ENCODE data around the gene SLC2A4. TPM values are rescaled to one million over a fixed set of nuclear protein-coding genes. Genes with fewer than 3 reads are reported as not detected.
A peak's percentile ranks its signal among the peaks of the same experiment; 100 is the strongest.

SLC2A4 gene
- under 1 TPM; 0.16 to 0.25 TPM for total RNA-seq

- CTCF ChIA-PET: interaction anchor here (0.7 to 5.9 kb wide), 15 partner anchors 10 to 279 kb away, joined by 3 to 45 read pairs (median 3); partner anchors contain the start of genes ACAP1, NEURL4 and NLGN2
- Mint-ChIP-seq H3K36me3 (ENCODE audit: low read depth) (no peaks in the 10 kb centered on the region), H3K9me3 (ENCODE audit: low read depth) (no peaks in the 10 kb centered on the region), H3K27ac (no peak within 1 kb of the TSS), H3K4me1 (peaks cover 21% of the 10 kb centered on the region), H3K4me3 (peak within 1 kb of the TSS; percentile 70), H3K27me3 (peaks cover 17% of the 10 kb centered on the region)
- peak; percentile 96 for DNase-seq
- POLR2A ChIA-PET: interaction anchor here (0.5 to 1.0 kb wide), 2 partner anchors 17 to 32 kb away, joined by 4 read pairs; no protein-coding TSS in a partner anchor
- ATAC-seq: peak; percentile 87
- intact Hi-C loops (cut with DNase I, micrococcal nuclease): loop anchor here (1.0 to 2.0 kb wide), 15 partner anchors 26 to 280 kb away; partner anchors contain the start of genes ACAP1 (in 1 of the 2), DVL2 (in 1 of the 2), EIF5A (in 1 of the 2) and ELP5 (in 1 of the 2)
Measured at GRCh38 chr17:7281074-7281952, at the start of gene SLC2A4. SLC2A4 (plus strand) TSS chr17:7281718; CDS start chr17:7281935, 217 bp downstream.

- H3K27ac Mint-ChIP-seq: no peak overlapping the region
- peaks cover 53% of the 10 kb centered on the region for H3K36me3 Mint-ChIP-seq (ENCODE audit: low read depth)
- no peaks in the 10 kb centered on the region for H3K9me3 Mint-ChIP-seq (ENCODE audit: low read depth)
- H3K4me1 Mint-ChIP-seq: peaks cover 51% of the 10 kb centered on the region
- H3K4me3 Mint-ChIP-seq: peak overlapping the region; percentile 97
- intact Hi-C loops (cut with DNase I, micrococcal nuclease): no loop called here
- POLR2A ChIA-PET: no interaction called here
- no peaks in the 10 kb centered on the region for H3K27me3 Mint-ChIP-seq
- no peak for ATAC-seq
- CTCF ChIA-PET: interaction anchor here (0.6 to 4.0 kb wide), 3 partner anchors 11 to 427 kb away, joined by 3 to 25 read pairs (median 4); partner anchors contain the start of genes ACADVL and DLG4
- DNase-seq: no peak
Measured at GRCh38 chr17:7232114-7232513, 49.4 kb upstream of the SLC2A4 start.

GRCh38 chr17:7233701-7234082 lies 47.8 kb upstream of the SLC2A4 start:
- Mint-ChIP-seq H3K36me3 (ENCODE audit: low read depth) (peaks cover 48% of the 10 kb centered on the region), H3K27ac (peak overlapping the region; percentile 91), H3K4me3 (peak overlapping the region; percentile 97), H3K4me1 (peaks cover 51% of the 10 kb centered on the region), H3K27me3 (no peaks in the 10 kb centered on the region), H3K9me3 (ENCODE audit: low read depth) (no peaks in the 10 kb centered on the region)
- no peak for DNase-seq
- ChIA-PET POLR2A (interaction anchor here (0.5 to 1.5 kb wide), 3 partner anchors 13 to 186 kb away, joined by 4 to 7 read pairs (median 4); partner anchors contain the start of genes ACADVL and DLG4), CTCF (interaction anchor here (1.2 to 4.0 kb wide), 2 partner anchors 9 to 12 kb away, joined by 3 to 25 read pairs; partner anchors contain the start of genes ACADVL, DLG4 and GABARAP)
- ATAC-seq: no peak
- intact Hi-C loops (cut with DNase I, micrococcal nuclease): loop anchor here (1.0 kb wide), 4 partner anchors 14 to 48 kb away; partner anchors contain the start of genes ACADVL (in 2 of the 2), DLG4 (in 2 of the 2), ELP5 (in 1 of the 2) and SLC2A4 (in 1 of the 2)

- ATAC-seq (peak; percentile 40), DNase-seq (peak; percentile 97)
- peaks cover 42% of the 10 kb centered on the region for H3K36me3 Mint-ChIP-seq (ENCODE audit: low read depth)
- no peaks in the 10 kb centered on the region for H3K9me3 Mint-ChIP-seq (ENCODE audit: low read depth)
- peak within 1 kb of the TSS; percentile 97 for H3K4me3 Mint-ChIP-seq
- H3K27me3 Mint-ChIP-seq: no peaks in the 10 kb centered on the region
- ChIA-PET POLR2A (interaction anchor here (0.5 to 1.5 kb wide), 3 partner anchors 13 to 187 kb away, joined by 4 to 7 read pairs (median 4); partner anchors contain the start of genes ACADVL and DLG4), CTCF (interaction anchor here (0.6 to 4.0 kb wide), 4 partner anchors 8 to 679 kb away, joined by 3 to 25 read pairs (median 3); partner anchors contain the start of genes ACADVL, DLG4, GABARAP and TP53)
- H3K4me1 Mint-ChIP-seq: peaks cover 49% of the 10 kb centered on the region
- peak within 1 kb of the TSS; percentile 91 for H3K27ac Mint-ChIP-seq
- intact Hi-C loops (cut with DNase I, micrococcal nuclease): loop anchor here (1.0 kb wide), 4 partner anchors 15 to 47 kb away; partner anchors contain the start of genes ACADVL (in 2 of the 2), DLG4 (in 2 of the 2), ELP5 (in 1 of the 2) and SLC2A4 (in 1 of the 2)
Measured at GRCh38 chr17:7234083-7234951, 47.2 kb upstream of the SLC2A4 start, which contains the start of gene DVL2. DVL2 (minus strand) TSS chr17:7234517; CDS start chr17:7234262, 255 bp downstream.

- intact Hi-C loops (cut with DNase I, micrococcal nuclease): loop anchor here in 1 of 2 experiments (5.0 kb wide), 1 partner anchor 606 kb away; no protein-coding TSS in a partner anchor
- Mint-ChIP-seq H3K36me3 (ENCODE audit: low read depth) (peaks cover 39% of the 10 kb centered on the region), H3K9me3 (ENCODE audit: low read depth) (no peaks in the 10 kb centered on the region), H3K27me3 (no peaks in the 10 kb centered on the region), H3K4me1 (peaks cover 61% of the 10 kb centered on the region), H3K27ac (peak overlapping the region; percentile 69), H3K4me3 (peak overlapping the region; percentile 97)
- ATAC-seq (no peak), DNase-seq (peak; percentile 44)
- ChIA-PET CTCF (interaction anchor here (0.7 to 4.0 kb wide), 4 partner anchors 15 to 190 kb away, joined by 3 to 25 read pairs (median 4); partner anchors contain the start of genes ACADVL and DLG4), POLR2A (interaction anchor here (0.6 kb wide), 1 partner anchor 164 kb away, joined by 5 read pairs; no protein-coding TSS in a partner anchor)
Measured at GRCh38 chr17:7235693-7236665, 45.5 kb upstream of the SLC2A4 start.

- intact Hi-C loops (cut with DNase I, micrococcal nuclease): loop anchor here in 1 of 2 experiments (5.0 kb wide), 1 partner anchor 605 kb away; no protein-coding TSS in a partner anchor
- no peaks in the 10 kb centered on the region for H3K9me3 Mint-ChIP-seq (ENCODE audit: low read depth)
- H3K36me3 Mint-ChIP-seq (ENCODE audit: low read depth): peaks cover 43% of the 10 kb centered on the region
- H3K27ac Mint-ChIP-seq: peak overlapping the region; percentile 83
- no peak for ATAC-seq
- no peak for DNase-seq
- POLR2A ChIA-PET: interaction anchor here (0.6 kb wide), 1 partner anchor 164 kb away, joined by 5 read pairs; no protein-coding TSS in a partner anchor
- peaks cover 65% of the 10 kb centered on the region for H3K4me1 Mint-ChIP-seq
- H3K4me3 Mint-ChIP-seq: peak overlapping the region; percentile 97
- H3K27me3 Mint-ChIP-seq: no peaks in the 10 kb centered on the region
- CTCF ChIA-PET: interaction anchor here (0.7 to 0.9 kb wide), 2 partner anchors 60 to 191 kb away, joined by 3 to 4 read pairs; no protein-coding TSS in a partner anchor
Measured at GRCh38 chr17:7236808-7237207, 44.7 kb upstream of the SLC2A4 start.

GRCh38 chr17:7237266-7237760 lies 44.2 kb upstream of the SLC2A4 start:
- Mint-ChIP-seq H3K27me3 (no peaks in the 10 kb centered on the region), H3K36me3 (ENCODE audit: low read depth) (peaks cover 41% of the 10 kb centered on the region), H3K4me1 (peaks cover 62% of the 10 kb centered on the region), H3K9me3 (ENCODE audit: low read depth) (no peaks in the 10 kb centered on the region), H3K27ac (peak overlapping the region; percentile 83), H3K4me3 (peak overlapping the region; percentile 97)
- no peak for ATAC-seq
- intact Hi-C loops (cut with DNase I, micrococcal nuclease): loop anchor here in 1 of 2 experiments (5.0 kb wide), 1 partner anchor 605 kb away; no protein-coding TSS in a partner anchor
- no peak for DNase-seq
- ChIA-PET CTCF (interaction anchor here (0.6 kb wide), 1 partner anchor 14 kb away, joined by 3 read pairs; the partner anchor contains the start of gene CTDNEP1), POLR2A (no interaction called here)

- no peaks in the 10 kb centered on the region for H3K9me3 Mint-ChIP-seq (ENCODE audit: low read depth)
- H3K27me3 Mint-ChIP-seq: no peaks in the 10 kb centered on the region
- H3K4me3 Mint-ChIP-seq: peak overlapping the region; percentile 97
- ChIA-PET CTCF (interaction anchor here (0.6 to 1.2 kb wide), 2 partner anchors 14 to 17 kb away, joined by 3 read pairs; partner anchors contain the start of gene CTDNEP1), POLR2A (interaction anchor here (1.0 kb wide), 1 partner anchor 71 kb away, joined by 3 read pairs; no protein-coding TSS in a partner anchor)
- peak; percentile 93 for DNase-seq
- peak; percentile 17 for ATAC-seq
- H3K4me1 Mint-ChIP-seq: peaks cover 61% of the 10 kb centered on the region
- peak overlapping the region; percentile 93 for H3K27ac Mint-ChIP-seq
- H3K36me3 Mint-ChIP-seq (ENCODE audit: low read depth): peaks cover 40% of the 10 kb centered on the region
- intact Hi-C loops (cut with DNase I, micrococcal nuclease): loop anchor here (2.0 to 5.0 kb wide), 3 partner anchors 71 to 1011 kb away; partner anchors contain the start of genes CTC1 (in 1 of the 2) and PFAS (in 1 of the 2)
Measured at GRCh38 chr17:7237761-7238419, 43.6 kb upstream of the SLC2A4 start.

All from activated CD4-positive, alpha-beta T cell treated with anti-CD3 and anti-CD28 coated beads for 36 hours (primary cell).